HepG2 (cell line): ENCODE results near the gene SMYD2. TPM values are rescaled to one million over a fixed set of nuclear protein-coding genes. Genes with fewer than 3 reads are reported as not detected.

ENCODE experiments used
- ATAC-seq: fragments of 200-7000 bp; cut with Tn5 transposase; 3 replicates; pipeline ENCODE4 v1.9.1; 2020; ENCODE audit warnings: mild to moderate bottlenecking, moderate library complexity
- Bru-seq: library from RNA; stranded (reverse); fragments of 400-500 nt; gene quantifications from one replicate; lab custom pipeline; 2021; lab: Mats Ljungman, UMichigan
- BruChase-seq, 2 experiments: library from RNA; stranded (reverse); fragments of 400-500 nt; gene quantifications; one replicate each; lab custom pipeline; 2021; lab: Mats Ljungman, UMichigan
- BruUV-seq: library from RNA; stranded (reverse); fragments of 400-500 nt; replicated peaks from 2 replicates; lab custom pipeline; 2021; lab: Mats Ljungman, UMichigan
- CTCF ChIA-PET: fragments of 300-600 bp; formaldehyde crosslinking; extraction: SDS; loops from one replicate; lab custom pipeline; 2021; ENCODE audit warnings: low total read pairs, inconsistent platforms, low intra/inter-chr PET ratio; lab: Yijun Ruan, JAX
- POLR2A ChIA-PET: fragments of 350-600 bp; sonication (Branson Sonifier 250); formaldehyde crosslinking; loops from one replicate; lab custom pipeline; 2020; ENCODE audit warnings: antibody characterized with exemption, inconsistent platforms; lab: Yijun Ruan, JAX
- DNase-seq: peaks from one replicate; pipeline ENCODE4 v3.0.0-alpha.2; 2015; ENCODE audit warnings: low spot score
- FAIRE-seq: peaks from 3 replicates; lab custom pipeline; 2011; peaks lifted over from hg19 to GRCh38; lab: Jason Lieb, UNC
- H2AFZ ChIP-seq: one replicate; pipeline ENCODE4 v1.6.1; 2011; ENCODE audit warnings: low read length, inconsistent platforms
- H3K27ac ChIP-seq: fragments of 300-600 bp; 3 replicates; pipeline ENCODE4 v1.8.0; 2011; ENCODE audit warnings: mixed run types, mild to moderate bottlenecking, mixed read lengths, low read length, inconsistent platforms; ENCODE audit not compliant: insufficient read depth; ENCODE audit errors: extremely low read length
- H3K27me3 ChIP-seq, 2 experiments: fragments of 200-600 bp in 1 of 2; 2 replicates in 1 of 2; 3 replicates in 1 of 2; pipeline versions ENCODE4 v1.6.0 to v1.8.0; 2011; ENCODE audit warnings: low read length in 2 of 2, mild to moderate bottlenecking in 2 of 2, moderate library complexity in 2 of 2, inconsistent platforms in 1 of 2; ENCODE audit not compliant: insufficient read depth in 2 of 2, control insufficient read depth in 1 of 2
- H3K36me3 ChIP-seq, 2 experiments: fragments of 200-600 bp in 1 of 2; replicated peaks in 1 of 2; 2 replicates in 1 of 2; 3 replicates in 1 of 2; pipeline versions ENCODE4 v1.5.1 to v1.8.0; 2011; ENCODE audit warnings: low read length in 2 of 2, inconsistent platforms in 1 of 2; ENCODE audit not compliant: insufficient read depth in 2 of 2, control insufficient read depth in 1 of 2
- H3K4me1 ChIP-seq: 2 replicates; pipeline ENCODE4 v1.5.1; 2012; ENCODE audit warnings: low read length, inconsistent platforms; ENCODE audit not compliant: insufficient read depth
- H3K4me2 ChIP-seq: 2 replicates; pipeline ENCODE4 v1.6.0; 2011; ENCODE audit warnings: low read depth, low read length, inconsistent platforms
- H3K4me3 ChIP-seq, 3 experiments: fragments of 200-600 bp in 1 of 3; sonication (generic), shearing (Covaris generic) in 1 of 3; replicated peaks in 1 of 3; 2 replicates each; pipeline ENCODE4 v1.5.1; 2011 to 2016; ENCODE audit warnings: low read length in 3 of 3, inconsistent platforms in 2 of 3, low read depth in 2 of 3, mild to moderate bottlenecking in 2 of 3, control low read depth in 1 of 3, mixed read lengths in 1 of 3; ENCODE audit not compliant: insufficient read depth in 1 of 3
- H3K79me2 ChIP-seq: one replicate; pipeline ENCODE4 v1.6.1; 2011; ENCODE audit warnings: low read length, inconsistent platforms; ENCODE audit not compliant: insufficient read depth
- H3K9ac ChIP-seq: 2 replicates; pipeline ENCODE4 v1.6.0; 2011; ENCODE audit warnings: mild to moderate bottlenecking, low read depth, low read length, inconsistent platforms; ENCODE audit not compliant: insufficient read depth
- H3K9me3 ChIP-seq: 2 replicates; pipeline ENCODE4 v1.5.1; 2012; ENCODE audit warnings: mild to moderate bottlenecking, low read length
- H4K20me1 ChIP-seq: 2 replicates; pipeline ENCODE4 v1.6.0; 2011; ENCODE audit warnings: inconsistent platforms, mild to moderate bottlenecking, low read length, moderate library complexity; ENCODE audit not compliant: insufficient read depth
- BATF2 ChIP-seq: sonication (generic); formaldehyde crosslinking; IDR thresholded peaks from 2 replicates; pipeline ENCODE4 v1.8.0; 2022; ENCODE audit warnings: mild to moderate bottlenecking, missing genetic modification reagents, moderate library complexity
- GFI1 ChIP-seq: sonication (generic); formaldehyde crosslinking; IDR thresholded peaks from 2 replicates; pipeline ENCODE4 v1.5.0; 2020; ENCODE audit warnings: missing genetic modification reagents, mild to moderate bottlenecking, borderline replicate concordance
- HNRNPH1 ChIP-seq: fragments of 200-400 bp; formaldehyde crosslinking; optimal IDR thresholded peaks from 2 replicates; pipeline ENCODE3; 2017; ENCODE audit warnings: mild to moderate bottlenecking, low read depth, low read length
- LCORL ChIP-seq, 2 experiments: fragments of 450-650 bp in 1 of 2; sonication (generic) in 1 of 2; formaldehyde crosslinking in 1 of 2; IDR thresholded peaks; 2 replicates each; pipeline versions ENCODE4 v1.5.0 to v1.6.1; 2017 to 2020; ENCODE audit warnings: antibody characterized with exemption in 1 of 2, missing genetic modification reagents in 1 of 2
- MAZ ChIP-seq, 2 experiments: sonication (generic) in 1 of 2; formaldehyde crosslinking in 1 of 2; IDR thresholded peaks; 2 replicates each; pipeline versions ENCODE4 v1.5.0 to v1.6.1; 2012 to 2020; ENCODE audit warnings: low read depth in 2 of 2, mild to moderate bottlenecking in 2 of 2, borderline replicate concordance in 1 of 2, improper control_type of control experiment in 1 of 2, low read length in 1 of 2, missing genetic modification reagents in 1 of 2, moderate library complexity in 1 of 2
- ZNF30 ChIP-seq: sonication (generic); formaldehyde crosslinking; IDR thresholded peaks from 2 replicates; pipeline ENCODE4 v1.5.0; 2020; ENCODE audit warnings: mild to moderate bottlenecking, missing genetic modification reagents
- ZNF609 ChIP-seq: sonication (generic); formaldehyde crosslinking; IDR thresholded peaks from 2 replicates; pipeline ENCODE4 v1.4.0; 2020; ENCODE audit warnings: mild to moderate bottlenecking, missing genetic modification reagents, borderline replicate concordance
- ZNF841 ChIP-seq: sonication (generic); formaldehyde crosslinking; IDR thresholded peaks from 2 replicates; pipeline ENCODE4 v1.8.1; 2023; ENCODE audit warnings: missing genetic modification reagents, borderline replicate concordance
- WGBS: methylation state at CpG from one replicate; pipeline ENCODE4 v1.1.6; 2017; ENCODE audit warnings: low lambda C conversion rate; 5-methylcytosine and 5-hydroxymethylcytosine counted together
- in situ Hi-C: cut with HindIII; loops from 2 replicates; pipeline ENCODE4 v1.10.0; 2017; ENCODE audit warnings: low pct_unique_long_range_greater_than_20kb; ENCODE audit not compliant: extremely low pct_ligation_motif_present
- intact Hi-C: fragments of 100-400 bp; cut with micrococcal nuclease; formaldehyde crosslinking; loops from one replicate; pipeline ENCODE4 v1.10.0; 2022; ENCODE audit not compliant: unreplicated experiment
- long read RNA-seq, 2 experiments: library from RNA in 1 of 2; library from polyadenylated mRNA in 1 of 2; stranded (forward) in 1 of 2; unstranded in 1 of 2; transcript quantifications; one replicate each; pipeline ENCODE4 v2.0.0, GENCODE V29; 2019 to 2022
- polyA minus RNA-seq, 3 experiments: library from RNA; depleted of rRNA, polyadenylated mRNA; stranded (reverse); fragments of >200 nt; gene quantifications; 2 replicates each; pipeline ENCODE4 v1.2.3, GENCODE V29; 2011; ENCODE audit warnings: low replicate concordance in 1 of 3
- polyA plus RNA-seq, 8 experiments: library from polyadenylated mRNA; depleted of rRNA in 3 of 8; stranded (reverse) in 7 of 8; unstranded in 1 of 8; fragments of >200 nt; fragmentation: Illumina TruSeq in 4 of 8; extraction: Trizol in 4 of 8; gene quantifications; 2 replicates each; pipeline versions ENCODE4 v1.2.1 to v1.2.3, GENCODE V29; 2011 to 2016; ENCODE audit warnings: low read depth in 4 of 8, missing spikeins in 1 of 8, mixed read lengths in 1 of 8; ENCODE audit not compliant: insufficient read depth in 1 of 8
- total RNA-seq, 5 experiments: library from RNA; depleted of rRNA; stranded (reverse); fragments of >200 nt; fragmentation: Illumina TruSeq; extraction: Trizol; gene quantifications; 2 replicates each; pipeline ENCODE4 v1.2.3, GENCODE V29; 2016; ENCODE audit warnings: low read depth in 1 of 5

Gene SMYD2
- total RNA-seq (2016; rRNA removed; fragmentation: Illumina TruSeq; extraction: Trizol), result 72.7 and 82.7 TPM in 2 replicates
- 80.8 and 81.2 TPM in 2 replicates for total RNA-seq (2016; cell fraction: cytosol; rRNA removed; fragmentation: Illumina TruSeq; extraction: Trizol; ENCODE audit: low read depth)
- total RNA-seq (2016; cell fraction: insoluble cytoplasmic fraction; rRNA removed; fragmentation: Illumina TruSeq; extraction: Trizol), result 71.5 and 84.1 TPM in 2 replicates
- 118 and 120 TPM in 2 replicates for total RNA-seq (2016; cell fraction: membrane; rRNA removed; fragmentation: Illumina TruSeq; extraction: Trizol)
- 54.8 and 63.5 TPM in 2 replicates for total RNA-seq (2016; cell fraction: nucleus; rRNA removed; fragmentation: Illumina TruSeq; extraction: Trizol)
- 128 and 139 TPM in 2 replicates for polyA plus RNA-seq (2011; rRNA removed)
- polyA plus RNA-seq (2011; cell fraction: cytosol; rRNA removed), result 66.6 and 86.5 TPM in 2 replicates
- polyA plus RNA-seq (2011; cell fraction: nucleus; rRNA removed), result 178 and 185 TPM in 2 replicates
- polyA plus RNA-seq (2012), result 102 and 128 TPM in 2 replicates
- polyA plus RNA-seq (2016; cell fraction: cytosol; fragmentation: Illumina TruSeq; extraction: Trizol; ENCODE audit: low read depth), result 90.2 and 93.3 TPM in 2 replicates
- 76.6 and 77.2 TPM in 2 replicates for polyA plus RNA-seq (2016; cell fraction: insoluble cytoplasmic fraction; fragmentation: Illumina TruSeq; extraction: Trizol; ENCODE audit: low read depth)
- polyA plus RNA-seq (2016; cell fraction: membrane; fragmentation: Illumina TruSeq; extraction: Trizol; ENCODE audit: low read depth), result 95.5 and 101 TPM in 2 replicates
- 98.5 and 106 TPM in 2 replicates for polyA plus RNA-seq (2016; cell fraction: nucleus; fragmentation: Illumina TruSeq; extraction: Trizol; ENCODE audit: insufficient read depth, low read depth)
- 26.5 and 45.2 TPM in 2 replicates for polyA minus RNA-seq (2011; rRNA and poly(A)+ RNA removed; ENCODE audit: low replicate concordance)
- 34.7 and 39.1 TPM in 2 replicates for polyA minus RNA-seq (2011; cell fraction: cytosol; rRNA and poly(A)+ RNA removed)
- polyA minus RNA-seq (2011; cell fraction: nucleus; rRNA and poly(A)+ RNA removed), result 119 and 126 TPM in 2 replicates
- Bru-seq, nascent RNA, result percentile 89 among the genes with signal in this experiment
- percentile 82 among the genes with signal in this experiment for BruChase-seq, experiment 1, labeled RNA remaining after a 6-hour chase
- BruChase-seq, experiment 2, labeled RNA remaining after a 2-hour chase, result percentile 86 among the genes with signal in this experiment
- long read RNA-seq, experiment 1, transcript SMYD2-201 (12 exons, 1,671 nt), result major isoform, 117 of 139 reads
- long read RNA-seq, experiment 1, partial matches to known transcripts, result 6 of 139 reads
- long read RNA-seq, experiment 1, other reads (novel, unspliced or antisense), result 14 of 139 reads
- long read RNA-seq, experiment 2, transcript SMYD2-201 (12 exons, 1,671 nt), result major isoform, 56 of 74 reads
- long read RNA-seq, experiment 2, partial matches to known transcripts, result 13 of 74 reads
- long read RNA-seq, experiment 2, other reads (novel, unspliced or antisense), result 4 of 74 reads

GRCh38 chr1:214281021-214281719, at the start of gene SMYD2:
TSS of gene SMYD2 (plus strand) at chr1:214281159. CDS start at chr1:214281255, 96 bp downstream.
- WGBS, result no CpG with 5 or more reads among the region's 94 CpGs
- in situ Hi-C loops (no loop called here), intact Hi-C loops (no loop called here)
- DNase-seq (peak; percentile 56), ATAC-seq (peak; percentile 74), FAIRE-seq (no peak)
- peak within 1 kb of the TSS; percentile 84 to 94 (median 92) for H3K4me3 ChIP-seq
- H3K9me3 ChIP-seq, result no peaks in the 10 kb centered on the region
- H3K27ac ChIP-seq, result peak within 1 kb of the TSS; percentile 98
- no peaks in the 10 kb centered on the region; a peak in 1 of 5 replicates for H3K27me3 ChIP-seq
- H3K79me2 ChIP-seq, result peaks cover 41% of the 10 kb centered on the region
- H4K20me1 ChIP-seq, result no peaks in the 10 kb centered on the region
- H3K36me3 ChIP-seq, result no peaks in the 10 kb centered on the region; a peak in 1 of 5 replicates
- H3K4me1 ChIP-seq, result peaks cover 61% of the 10 kb centered on the region
- H2AFZ ChIP-seq, result peak within 1 kb of the TSS; percentile 17
- H3K4me2 ChIP-seq, result peak within 1 kb of the TSS; percentile 96
- peak within 1 kb of the TSS; percentile 91 for H3K9ac ChIP-seq
- CTCF ChIA-PET, result no interaction called here
- BruUV-seq, result no TSS peak
- POLR2A ChIA-PET, result interaction anchor here (1.0 to 1.8 kb wide), 4 partner anchors 20 to 293 kb away, joined by 3 to 12 read pairs (median 6); partner anchors contain the start of gene PROX1
- TF ChIP-seq ZNF609 (CRISPR knock-in tag), result peak; percentile 31; the same call in 1 of the 2 replicates
- 0 out of 2 replicates have a peak, but pooled peaks have one; percentile 11 for TF ChIP-seq ZNF30 (CRISPR knock-in tag)
- TF ChIP-seq MAZ (IDR thresholded peaks at IDR 0.05; ENCODE audit: borderline replicate concordance, low read depth, low read length), result peak; percentile 19
- peak; percentile 52; the same call in 1 of the 2 replicates for TF ChIP-seq MAZ (CRISPR knock-in tag; IDR thresholded peaks at IDR 0.05; ENCODE audit: low read depth)
- TF ChIP-seq LCORL (IDR thresholded peaks at IDR 0.05), result no peak
- peak; percentile 51; the same call in 1 of the 2 replicates for TF ChIP-seq LCORL (CRISPR knock-in tag; IDR thresholded peaks at IDR 0.05)
- TF ChIP-seq ZNF841 (CRISPR knock-in tag), result 0 out of 2 replicates have a peak, but pooled peaks have one; percentile 51
- TF ChIP-seq BATF2, result 0 out of 2 replicates have a peak, but pooled peaks have one; percentile 19
- TF ChIP-seq GFI1 (CRISPR knock-in tag), result peak; percentile 55; the same call in 1 of the 2 replicates
- TF ChIP-seq HNRNPH1, result no peak
